ENCODE results near the gene FSD1L. TPM values are rescaled to one million over a fixed set of nuclear protein-coding genes. Genes with fewer than 3 reads are reported as not detected.

FSD1L gene
- 2.4 TPM for polyA plus RNA-seq (2012; ENCODE audit: insufficient read length, low read depth)

DNA sequence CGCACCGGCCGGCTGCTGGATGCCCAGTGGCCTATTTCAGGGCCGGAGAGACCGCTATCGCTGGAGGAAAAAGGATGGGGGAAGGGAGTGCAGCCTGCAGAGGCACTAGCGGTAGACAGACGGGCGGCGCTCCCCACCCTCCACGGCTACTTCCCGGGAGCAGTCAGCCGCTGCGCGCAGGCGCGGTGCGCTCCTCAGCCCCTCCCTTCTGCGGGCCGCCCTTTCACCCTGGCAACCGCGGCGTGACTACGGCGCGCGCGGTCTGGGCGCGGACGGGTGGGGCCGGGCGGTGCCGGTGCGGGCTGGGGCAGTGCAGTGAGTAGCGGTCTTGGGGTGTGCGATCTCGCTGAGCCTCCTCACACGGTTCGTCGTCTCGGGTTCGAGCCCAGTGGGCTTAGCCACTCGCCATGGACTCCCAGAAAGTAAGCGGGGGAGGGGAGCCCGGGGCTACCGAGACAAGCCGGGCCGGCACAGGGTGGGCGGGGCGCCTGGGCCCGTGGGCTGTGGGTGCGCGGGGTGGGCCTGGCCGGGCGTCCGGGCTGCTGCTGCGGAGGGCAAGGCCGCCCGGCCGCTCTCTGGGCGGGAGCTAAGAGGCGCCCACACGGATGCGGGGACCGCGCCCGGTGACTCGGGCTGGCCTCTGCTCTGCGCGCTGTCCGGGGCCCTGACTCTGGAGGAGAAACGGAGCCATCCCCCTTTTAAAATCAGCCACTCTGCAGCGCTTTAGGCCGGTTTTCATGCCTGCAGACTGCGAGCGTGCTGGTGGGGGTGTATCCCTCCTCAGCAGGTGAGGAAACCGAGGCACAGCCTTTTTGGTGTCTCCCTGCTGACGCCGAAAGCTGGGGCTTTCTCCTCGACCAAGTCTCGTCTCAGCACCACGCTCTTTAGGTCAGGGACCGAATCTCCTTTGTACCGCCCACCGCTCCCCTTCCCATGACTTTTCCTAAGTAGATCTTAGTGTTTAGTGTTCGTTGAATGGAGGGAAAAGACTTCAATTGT lies at the start of gene FSD1L:
TSS of gene FSD1L (plus strand) at position 221 of the 999 bp plus-strand sequence. CDS start at position 408, 187 bp downstream.
- no peak for TF ChIP-seq SIN3A (IDR thresholded peaks at IDR 0.05; ENCODE audit: borderline replicate concordance, insufficient read depth, low read length)
- peak; percentile 68; the same call in 1 of the 2 replicates for TF ChIP-seq TAF1 (IDR thresholded peaks at IDR 0.05; ENCODE audit: borderline replicate concordance, insufficient read depth, low read length)
- TF ChIP-seq FOXP2 (optimal IDR thresholded peaks at IDR 0.05; ENCODE audit: borderline replicate concordance, extremely low read depth, extremely low read length, insufficient read depth) = peak; percentile 71
- TF ChIP-seq POLR2AphosphoS5 (IDR thresholded peaks at IDR 0.05; ENCODE audit: low read depth, low read length) = peak; percentile 55

GRCh38 chr9:105399117-105399516 lies 48.7 kb upstream of the FSD1L start:
- TF ChIP-seq, protein P1, sequence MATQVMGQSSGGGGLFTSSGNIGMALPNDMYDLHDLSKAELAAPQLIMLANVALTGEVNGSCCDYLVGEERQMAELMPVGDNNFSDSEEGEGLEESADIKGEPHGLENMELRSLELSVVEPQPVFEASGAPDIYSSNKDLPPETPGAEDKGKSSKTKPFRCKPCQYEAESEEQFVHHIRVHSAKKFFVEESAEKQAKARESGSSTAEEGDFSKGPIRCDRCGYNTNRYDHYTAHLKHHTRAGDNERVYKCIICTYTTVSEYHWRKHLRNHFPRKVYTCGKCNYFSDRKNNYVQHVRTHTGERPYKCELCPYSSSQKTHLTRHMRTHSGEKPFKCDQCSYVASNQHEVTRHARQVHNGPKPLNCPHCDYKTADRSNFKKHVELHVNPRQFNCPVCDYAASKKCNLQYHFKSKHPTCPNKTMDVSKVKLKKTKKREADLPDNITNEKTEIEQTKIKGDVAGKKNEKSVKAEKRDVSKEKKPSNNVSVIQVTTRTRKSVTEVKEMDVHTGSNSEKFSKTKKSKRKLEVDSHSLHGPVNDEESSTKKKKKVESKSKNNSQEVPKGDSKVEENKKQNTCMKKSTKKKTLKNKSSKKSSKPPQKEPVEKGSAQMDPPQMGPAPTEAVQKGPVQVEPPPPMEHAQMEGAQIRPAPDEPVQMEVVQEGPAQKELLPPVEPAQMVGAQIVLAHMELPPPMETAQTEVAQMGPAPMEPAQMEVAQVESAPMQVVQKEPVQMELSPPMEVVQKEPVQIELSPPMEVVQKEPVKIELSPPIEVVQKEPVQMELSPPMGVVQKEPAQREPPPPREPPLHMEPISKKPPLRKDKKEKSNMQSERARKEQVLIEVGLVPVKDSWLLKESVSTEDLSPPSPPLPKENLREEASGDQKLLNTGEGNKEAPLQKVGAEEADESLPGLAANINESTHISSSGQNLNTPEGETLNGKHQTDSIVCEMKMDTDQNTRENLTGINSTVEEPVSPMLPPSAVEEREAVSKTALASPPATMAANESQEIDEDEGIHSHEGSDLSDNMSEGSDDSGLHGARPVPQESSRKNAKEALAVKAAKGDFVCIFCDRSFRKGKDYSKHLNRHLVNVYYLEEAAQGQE (IDR thresholded peaks at IDR 0.05; ENCODE audit: insufficient read depth in 1 of 2, low read depth in 2 of 2, low read length in 2 of 2) = no peak
- TF ChIP-seq SIN3A (IDR thresholded peaks at IDR 0.05; ENCODE audit: borderline replicate concordance, insufficient read depth, low read length) = no peak
- no peak for TF ChIP-seq POLR2AphosphoS5 (IDR thresholded peaks at IDR 0.05; ENCODE audit: low read depth, low read length)
- TF ChIP-seq TAF1 (IDR thresholded peaks at IDR 0.05; ENCODE audit: borderline replicate concordance, insufficient read depth, low read length) = no peak
- no peak for TF ChIP-seq FOXP2 (optimal IDR thresholded peaks at IDR 0.05; ENCODE audit: borderline replicate concordance, extremely low read depth, extremely low read length, insufficient read depth)

- TF ChIP-seq TAF1 (IDR thresholded peaks at IDR 0.05; ENCODE audit: borderline replicate concordance, insufficient read depth, low read length) (no peak), FOXP2 (optimal IDR thresholded peaks at IDR 0.05; ENCODE audit: borderline replicate concordance, extremely low read depth, extremely low read length, insufficient read depth) (no peak), POLR2AphosphoS5 (IDR thresholded peaks at IDR 0.05; ENCODE audit: low read depth, low read length) (no peak)
- TF ChIP-seq, protein P1 (IDR thresholded peaks at IDR 0.05; ENCODE audit: insufficient read depth in 1 of 2, low read depth in 2 of 2, low read length in 2 of 2) = no peak
These were observed 46.2 kb upstream of the FSD1L start for GRCh38 chr9:105401651-105402050.

DNA sequence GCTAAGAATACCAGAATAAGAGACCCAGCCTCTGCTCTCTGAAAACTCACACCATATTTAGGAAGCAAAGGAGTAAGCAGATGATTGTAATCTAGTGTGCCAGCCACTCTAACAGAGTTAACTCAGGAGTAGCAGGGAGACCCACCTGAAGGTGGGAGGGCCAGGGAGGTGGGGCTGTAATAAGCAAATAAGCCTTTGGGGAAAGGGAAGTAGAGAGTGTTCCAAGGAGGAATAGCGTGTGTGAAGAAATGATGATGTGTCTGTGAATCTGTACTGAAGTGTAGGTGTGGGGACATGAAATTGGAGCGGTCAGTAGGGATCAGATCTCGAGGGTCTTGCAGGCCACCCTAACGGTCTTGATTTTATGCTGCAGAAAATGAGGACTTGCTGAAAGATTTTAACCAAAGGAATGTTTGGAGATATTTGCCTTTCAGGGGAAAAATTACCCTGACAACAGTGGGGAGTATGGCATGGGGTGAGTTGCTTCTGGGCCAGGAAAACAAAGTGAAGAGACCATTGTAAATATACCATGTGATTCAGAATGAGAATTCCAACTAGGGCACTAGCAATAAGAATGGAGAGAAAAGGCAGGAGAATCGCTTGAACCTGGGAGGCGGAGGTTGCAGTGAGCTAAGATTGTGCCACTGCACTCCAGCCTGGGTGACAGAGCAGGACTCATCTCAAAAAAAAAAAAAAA lies 44.1 kb upstream of the FSD1L start:
- TF ChIP-seq SIN3A (IDR thresholded peaks at IDR 0.05; ENCODE audit: borderline replicate concordance, insufficient read depth, low read length) = no peak
- no peak for TF ChIP-seq TAF1 (IDR thresholded peaks at IDR 0.05; ENCODE audit: borderline replicate concordance, insufficient read depth, low read length)
- TF ChIP-seq FOXP2 (optimal IDR thresholded peaks at IDR 0.05; ENCODE audit: borderline replicate concordance, extremely low read depth, extremely low read length, insufficient read depth) = no peak
- TF ChIP-seq, protein P1 (IDR thresholded peaks at IDR 0.05; ENCODE audit: insufficient read depth in 1 of 2, low read depth in 2 of 2, low read length in 2 of 2) = no peak
- TF ChIP-seq POLR2AphosphoS5 (IDR thresholded peaks at IDR 0.05; ENCODE audit: low read depth, low read length) = no peak

GRCh38 chr9:105405514-105406131 lies 42.2 kb upstream of the FSD1L start:
- TF ChIP-seq TAF1 (IDR thresholded peaks at IDR 0.05; ENCODE audit: borderline replicate concordance, insufficient read depth, low read length) (no peak), FOXP2 (optimal IDR thresholded peaks at IDR 0.05; ENCODE audit: borderline replicate concordance, extremely low read depth, extremely low read length, insufficient read depth) (no peak), POLR2AphosphoS5 (IDR thresholded peaks at IDR 0.05; ENCODE audit: low read depth, low read length) (no peak), SIN3A (IDR thresholded peaks at IDR 0.05; ENCODE audit: borderline replicate concordance, insufficient read depth, low read length) (no peak)
- TF ChIP-seq, protein P1 (IDR thresholded peaks at IDR 0.05; ENCODE audit: insufficient read depth in 1 of 2, low read depth in 2 of 2, low read length in 2 of 2) = no peak

Measured in PFSK-1 (cell line).